Measurements from ENCODE around the gene FLYWCH2.
A peak's percentile ranks its signal among the peaks of the same experiment; 100 is the strongest.

GRCh38 chr16:2842340-2843000, 40.5 kb upstream of the FLYWCH2 start:
- TF ChIP-seq CTCF (IDR thresholded peaks at IDR 0.05), result peak in 5 of 6 experiments; percentile 4 to 50 (median 40)
- TF ChIP-seq POLR2A (IDR thresholded peaks at IDR 0.05), result no peak

Data from Peyer's patch (tissue), 4 donors.